ENCODE data around the gene PLEKHA7. TPM values are rescaled to one million over a fixed set of nuclear protein-coding genes. Genes with fewer than 3 reads are reported as not detected.

The PLEKHA7 gene
- total RNA-seq, 1 donor from 2014 or later = 37.5 TPM

- DNase-seq (ENCODE audit: low read depth) = no peak
- no peak for TF ChIP-seq CTCF (conservative IDR thresholded peaks at IDR 0.05; ENCODE audit: low read depth, low read length)
- no peak overlapping the region for H3K4me3 ChIP-seq (ENCODE audit: low read depth, low read length)
Observed at GRCh38 chr11:16763746-16764145, 250.5 kb downstream of the PLEKHA7 start.

GRCh38 chr11:16759857-16760508, 254.2 kb downstream of the PLEKHA7 start:
- no peak overlapping the region for H3K4me3 ChIP-seq (ENCODE audit: low read depth, low read length)
- no peak for TF ChIP-seq CTCF (conservative IDR thresholded peaks at IDR 0.05; ENCODE audit: low read depth, low read length)
- DNase-seq (ENCODE audit: low read depth) = no peak

GRCh38 chr11:16758382-16759024, 255.7 kb downstream of the PLEKHA7 start:
- H3K4me3 ChIP-seq (ENCODE audit: low read depth, low read length) = no peak overlapping the region
- TF ChIP-seq CTCF (conservative IDR thresholded peaks at IDR 0.05; ENCODE audit: low read depth, low read length) = no peak
- DNase-seq (ENCODE audit: low read depth) = no peak

- DNase-seq (ENCODE audit: low read depth) = no peak
- no peak overlapping the region for H3K4me3 ChIP-seq (ENCODE audit: low read depth, low read length)
- no peak for TF ChIP-seq CTCF (conservative IDR thresholded peaks at IDR 0.05; ENCODE audit: low read depth, low read length)
Observed at GRCh38 chr11:16750417-16750816, 263.8 kb downstream of the PLEKHA7 start.

- H3K4me3 ChIP-seq (ENCODE audit: low read depth, low read length) = no peak overlapping the region
- no peak for TF ChIP-seq CTCF (conservative IDR thresholded peaks at IDR 0.05; ENCODE audit: low read depth, low read length)
- DNase-seq (ENCODE audit: low read depth) = no peak
Observed at GRCh38 chr11:16749666-16750065, 264.5 kb downstream of the PLEKHA7 start.

- H3K4me3 ChIP-seq (ENCODE audit: low read depth, low read length) = no peak overlapping the region
- no peak for DNase-seq (ENCODE audit: low read depth)
- TF ChIP-seq CTCF (conservative IDR thresholded peaks at IDR 0.05; ENCODE audit: low read depth, low read length) = no peak
Observed at GRCh38 chr11:16749092-16749491, 265.1 kb downstream of the PLEKHA7 start.
